Fibroblast of skin of right quadriceps (primary cell): Measurements from ENCODE around the gene ATCAY.
"Not testable (repeated sequence)": the region's sequence is repeated elsewhere in the genome, so short reads cannot be mapped to it uniquely, and the experiment has no call there.

Source experiments
- DNase-seq: peaks from one replicate; pipeline ENCODE4 v3.0.0-alpha.2; 2013

Gene ATCAY

DNA sequence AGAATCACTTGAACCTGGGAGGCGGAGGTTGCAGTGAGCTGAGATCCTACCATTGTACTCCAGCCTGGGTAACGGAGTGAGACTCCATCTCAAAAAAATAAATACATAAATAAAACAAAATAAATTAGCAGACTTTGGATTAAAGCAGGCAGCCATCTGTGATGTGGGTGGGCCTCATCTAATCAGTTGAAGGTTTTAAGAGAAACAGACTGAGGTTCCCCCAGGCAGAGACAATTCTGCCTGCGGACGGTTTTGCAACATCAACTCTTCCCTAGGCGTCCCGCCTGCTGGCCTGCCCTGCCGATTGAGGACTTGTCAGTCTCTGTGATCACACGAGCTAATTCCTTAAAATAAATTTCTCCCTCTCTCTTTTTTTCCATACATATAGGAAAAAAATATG, 23.7 kb downstream of the ATCAY start:
- no peak for DNase-seq

- no peak for DNase-seq
Measured at GRCh38 chr19:3907626-3908265, 27.3 kb downstream of the ATCAY start.

GRCh38 chr19:3908266-3909054, 28.0 kb downstream of the ATCAY start:
- DNase-seq, result no peak

- no peak for DNase-seq
Measured at GRCh38 chr19:3910105-3910504, 29.6 kb downstream of the ATCAY start.

DNA sequence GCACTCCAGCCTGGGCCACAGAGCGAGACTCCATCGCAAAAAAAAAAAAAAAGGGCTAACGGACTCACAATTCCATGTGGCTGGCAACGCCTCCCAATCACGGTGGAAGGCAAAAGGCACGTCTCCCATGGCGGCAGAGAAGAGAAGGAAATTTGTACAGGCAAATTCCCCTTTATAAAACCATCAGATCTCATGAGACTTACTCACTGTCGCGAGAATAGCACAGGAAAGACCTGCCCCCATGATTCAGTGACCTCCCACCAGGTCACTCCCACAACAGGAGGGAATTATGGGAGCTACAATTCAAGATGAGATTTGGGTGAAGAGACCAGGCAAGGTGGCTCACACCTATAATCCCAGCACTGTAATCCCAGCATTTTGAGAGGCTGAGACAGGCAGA, 33.7 kb downstream of the ATCAY start:
- no peak for DNase-seq

- no peak for DNase-seq
Measured at GRCh38 chr19:3916033-3916432, 35.5 kb downstream of the ATCAY start.

DNA sequence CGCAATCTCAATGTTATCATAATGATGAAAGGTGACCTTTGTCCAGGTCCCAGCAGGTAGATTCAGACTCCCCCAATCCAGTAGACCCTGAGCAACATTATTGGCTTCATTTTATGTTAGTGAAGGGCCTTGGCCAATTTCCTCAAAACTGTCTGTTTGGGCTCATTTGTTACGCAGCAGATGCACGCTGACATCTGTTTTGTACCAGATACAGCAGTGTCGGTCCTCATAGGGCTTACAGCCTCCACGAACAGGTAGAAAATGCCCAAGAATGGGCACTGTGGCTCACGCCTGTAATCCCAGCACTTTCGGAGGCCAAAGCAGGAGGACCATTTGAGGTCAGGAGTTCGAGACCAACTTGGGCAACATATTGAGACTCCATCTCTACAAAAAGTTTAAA, 39.3 kb downstream of the ATCAY start:
- DNase-seq, result no peak

DNA sequence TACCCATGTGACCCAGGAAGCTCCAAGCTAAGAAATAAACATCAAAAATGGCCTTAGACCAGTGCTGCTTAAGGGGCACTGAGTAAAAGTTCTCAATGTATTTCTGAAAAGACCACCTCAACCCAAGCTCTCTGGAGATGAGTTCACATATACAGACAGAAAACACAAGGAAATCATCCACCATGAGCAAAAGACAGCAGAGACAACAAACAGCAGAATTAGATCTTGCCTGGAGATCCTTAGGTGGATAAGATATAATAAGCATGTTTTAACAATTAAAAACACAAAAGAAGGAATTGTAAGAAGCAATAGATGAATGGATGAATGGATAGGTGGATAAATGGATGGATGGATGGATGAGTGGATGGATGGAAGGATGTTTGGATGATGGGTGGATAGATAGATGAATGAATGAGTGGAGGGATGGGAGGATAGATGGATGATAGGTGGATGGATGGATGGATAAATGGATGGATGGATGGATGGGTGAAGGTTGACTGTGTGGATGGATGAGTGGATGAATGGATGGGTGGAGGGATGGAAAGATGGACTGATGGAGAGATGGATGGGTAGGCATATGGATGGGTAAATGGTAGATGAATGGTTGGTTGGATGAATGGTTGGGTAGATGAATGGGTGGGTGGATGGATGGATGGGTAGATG, 42.7 kb downstream of the ATCAY start:
- DNase-seq, result no peak

- no peak for DNase-seq
Measured at GRCh38 chr19:3923912-3924311, 43.4 kb downstream of the ATCAY start.

- DNase-seq, result no peak
Measured at GRCh38 chr19:3931041-3931440, 50.6 kb downstream of the ATCAY start.

GRCh38 chr19:3932931-3933810, 52.7 kb downstream of the ATCAY start, which contains the start of gene NMRK2:
Gene NMRK2 (plus strand): TSS chr19:3933069. CDS start chr19:3933672, 603 bp downstream.
- DNase-seq, result no peak

DNA sequence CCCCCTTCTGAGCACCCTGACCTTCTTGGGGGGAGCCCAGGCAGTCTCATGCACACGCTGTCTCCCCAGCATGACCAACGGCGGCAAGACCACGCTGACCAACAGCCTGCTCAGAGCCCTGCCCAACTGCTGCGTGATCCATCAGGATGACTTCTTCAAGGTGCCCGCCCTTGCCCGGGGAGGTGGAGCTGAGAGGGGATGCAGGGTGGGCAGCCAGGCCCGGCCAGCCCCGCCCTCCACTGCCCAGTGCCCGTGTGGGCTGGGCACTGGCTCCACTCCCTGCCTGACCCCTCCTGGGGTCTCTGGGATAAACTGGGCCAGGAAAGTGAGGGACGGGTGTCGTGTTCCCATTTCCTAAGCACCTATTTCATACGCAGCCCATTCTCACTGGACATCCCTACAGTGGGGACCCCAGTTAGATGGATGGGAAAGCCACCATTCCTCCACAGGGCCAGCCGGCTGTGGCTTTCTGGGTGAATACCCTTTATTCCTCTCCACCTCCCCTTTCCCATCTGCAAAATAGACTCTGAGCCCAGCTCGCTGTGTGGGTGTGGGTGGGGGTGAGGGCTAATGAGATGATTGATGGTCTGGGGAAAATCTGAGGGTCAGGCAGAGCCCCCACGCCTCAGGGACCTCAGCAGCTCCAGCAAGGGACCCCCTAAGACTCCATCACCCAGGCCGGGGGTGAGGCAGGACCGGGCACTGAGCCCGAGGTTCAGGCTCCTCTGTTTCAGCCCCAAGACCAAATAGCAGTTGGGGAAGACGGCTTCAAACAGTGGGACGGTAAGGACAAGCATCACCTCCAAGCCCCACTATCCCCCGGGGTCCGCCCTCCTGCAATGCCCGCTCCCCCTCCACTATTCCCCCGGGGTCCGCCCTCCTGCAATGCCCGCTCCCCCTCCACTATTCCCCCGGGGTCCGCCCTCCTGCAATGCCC, 56.3 kb downstream of the ATCAY start:
- DNase-seq, result no peak

DNA sequence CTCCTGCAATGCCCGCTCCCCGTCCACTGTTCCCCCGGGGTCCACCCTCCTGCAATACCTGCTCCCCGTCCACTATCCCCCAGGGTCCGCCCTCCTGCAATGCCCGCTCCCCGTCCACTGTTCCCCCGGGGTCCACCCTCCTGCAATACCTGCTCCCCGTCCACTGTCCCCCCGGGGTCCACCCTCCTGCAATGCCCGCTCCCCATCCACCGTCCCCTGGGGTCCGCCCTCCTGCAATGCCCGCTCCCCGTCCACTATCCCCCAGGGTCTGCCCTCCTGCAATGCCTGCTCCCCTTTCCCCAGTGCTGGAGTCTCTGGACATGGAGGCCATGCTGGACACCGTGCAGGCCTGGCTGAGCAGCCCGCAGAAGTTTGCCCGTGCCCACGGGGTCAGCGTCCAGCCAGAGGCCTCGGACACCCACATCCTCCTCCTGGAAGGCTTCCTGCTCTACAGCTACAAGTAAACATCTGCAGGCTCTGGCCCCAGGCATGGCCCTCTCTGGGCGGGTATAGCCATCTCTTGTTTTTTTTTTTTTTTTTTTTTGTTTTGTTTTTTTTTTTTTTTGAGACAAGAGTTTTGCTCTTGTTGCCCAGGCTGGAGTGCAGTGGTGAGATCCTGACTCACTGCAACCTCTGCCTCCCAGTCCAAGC, 57.9 kb downstream of the ATCAY start:
- not testable (repeated sequence) for DNase-seq

DNA sequence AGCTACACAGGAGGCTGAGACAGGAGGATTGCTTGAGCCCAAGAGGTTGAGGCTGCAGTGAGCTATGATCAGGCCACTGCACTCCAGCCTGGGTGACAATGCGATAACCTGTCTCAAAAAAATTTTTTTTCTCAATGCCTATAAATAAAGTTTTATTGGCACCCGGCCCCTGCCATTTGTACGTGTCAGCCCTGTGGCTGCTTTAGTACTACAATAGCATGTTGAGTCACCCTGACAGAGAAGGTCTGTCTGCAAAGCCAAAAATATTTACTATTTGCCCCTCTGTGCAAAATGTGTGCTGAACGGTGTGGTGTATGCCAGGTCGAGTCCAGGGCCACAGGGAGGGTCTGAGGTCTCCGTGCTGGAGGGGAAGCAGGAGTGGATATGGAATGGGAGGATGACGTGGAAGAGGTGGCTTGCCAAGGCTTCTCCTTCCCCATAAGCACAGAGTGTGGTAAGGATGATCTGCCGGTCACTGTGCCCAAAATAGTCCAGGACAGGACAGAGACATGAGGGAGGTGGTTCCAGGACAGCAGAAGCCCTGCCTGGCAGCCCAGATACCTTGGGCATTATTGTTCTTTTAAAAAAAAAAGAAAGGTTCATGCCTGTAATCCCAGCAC, 62.4 kb downstream of the ATCAY start:
- no peak for DNase-seq

- DNase-seq, result no peak
Measured at GRCh38 chr19:3944018-3944721, 63.7 kb downstream of the ATCAY start.

- no peak for DNase-seq
Measured at GRCh38 chr19:3945838-3946237, 65.4 kb downstream of the ATCAY start.

DNA sequence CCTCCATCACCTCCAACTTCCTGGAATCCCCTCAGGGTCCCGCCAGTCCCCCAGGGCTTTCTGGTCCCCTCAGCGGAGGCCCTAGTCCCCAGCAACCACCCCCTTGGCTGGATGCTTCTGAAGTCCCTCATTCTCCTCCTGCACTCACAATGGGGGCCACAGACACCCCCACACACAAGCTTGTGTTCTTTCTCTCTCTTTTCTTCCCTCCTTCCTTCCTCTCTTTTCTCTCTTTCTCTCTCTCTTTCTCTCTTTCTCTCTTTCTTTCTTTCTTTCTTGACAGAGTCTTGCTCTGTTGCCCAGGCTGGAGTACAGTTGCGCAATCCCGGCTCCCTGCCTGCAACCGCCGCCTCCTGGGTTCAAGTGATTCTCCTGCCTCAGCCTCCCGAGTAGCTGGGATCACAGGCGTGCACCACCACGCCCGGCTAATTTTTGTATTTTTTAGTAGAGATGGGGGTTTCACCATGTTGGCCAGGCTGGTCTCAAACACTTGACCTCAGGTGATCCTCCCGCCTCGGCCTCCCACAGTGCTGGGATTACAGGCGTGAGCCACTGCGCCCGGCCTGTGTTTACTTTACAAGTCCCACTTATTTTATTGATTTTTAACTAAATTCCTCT, 66.9 kb downstream of the ATCAY start:
- not testable (repeated sequence) for DNase-seq

DNA sequence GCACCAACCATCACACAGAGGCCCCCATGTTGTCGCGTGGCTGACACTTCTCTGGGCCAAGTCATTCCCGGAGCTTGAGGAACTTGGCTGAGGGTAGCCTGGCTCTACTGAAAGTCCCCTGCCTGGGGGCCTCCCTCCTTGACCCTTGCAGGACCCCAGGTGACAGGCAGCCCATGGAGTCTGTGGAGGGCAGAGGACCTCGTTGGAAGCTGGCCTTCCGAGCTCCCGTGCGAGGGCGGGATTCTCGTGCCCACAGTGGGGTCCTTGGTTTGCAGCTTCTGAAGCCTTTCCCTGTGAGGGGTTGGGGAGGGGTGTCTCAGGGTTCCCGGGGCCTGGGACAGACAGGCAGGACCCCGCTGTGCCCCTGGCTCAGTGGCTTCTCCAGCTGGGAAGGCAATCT, 68.8 kb downstream of the ATCAY start:
- DNase-seq, result no peak

- no peak for DNase-seq
Measured at GRCh38 chr19:3949997-3950859, 69.7 kb downstream of the ATCAY start.
